Bronchial epithelial cell (primary cell): ENCODE results near the gene UGT3A1. TPM values are rescaled to one million over a fixed set of nuclear protein-coding genes. Genes with fewer than 3 reads are reported as not detected.

ENCODE experiments used
- DNase-seq: peaks from one replicate; pipeline ENCODE4 v3.0.0-alpha.2; 2010; ENCODE audit warnings: low read depth
- FAIRE-seq: peaks from 2 replicates; lab custom pipeline; 2011; peaks lifted over from hg19 to GRCh38; lab: Jason Lieb, UNC
- H3K27me3 ChIP-seq: 2 replicates; pipeline ENCODE4 v1.5.1; 2011; ENCODE audit warnings: low read length; ENCODE audit not compliant: control insufficient read depth, insufficient read depth
- H3K36me3 ChIP-seq: 2 replicates; pipeline ENCODE4 v1.5.1; 2011; ENCODE audit warnings: low read length; ENCODE audit not compliant: control insufficient read depth, insufficient read depth
- H3K4me3 ChIP-seq: 2 replicates; pipeline ENCODE4 v1.5.1; 2011; ENCODE audit warnings: mild to moderate bottlenecking, low read depth, low read length, control low read depth
- CTCF ChIP-seq: IDR thresholded peaks from 2 replicates; pipeline ENCODE4 v1.5.1; 2011; ENCODE audit warnings: mild to moderate bottlenecking, moderate library complexity, low read length, control low read depth, inconsistent platforms; ENCODE audit not compliant: insufficient read depth, severe bottlenecking
- total RNA-seq: library from RNA; depleted of rRNA; stranded (reverse); fragments of >200 nt; gene quantifications from 2 replicates; pipeline ENCODE4 v1.2.1, GENCODE V29; 2014

The UGT3A1 gene
- total RNA-seq, 1 donor from 2014 or later: not detected

GRCh38 chr5:35902046-35902672, 89.0 kb downstream of the UGT3A1 start:
- Histone ChIP-seq H3K4me3 (no peak overlapping the region), H3K27me3 (no peaks in the 10 kb centered on the region), H3K36me3 (no peaks in the 10 kb centered on the region)
- FAIRE-seq: no peak
- no peak for TF ChIP-seq CTCF
- DNase-seq: peak; percentile 12

Other genes with a start within 250 kb of the UGT3A1 start
- gene IL7R, start 134.5 kb downstream of the UGT3A1 start, total RNA-seq: 0.26 TPM in 1 of 2 replicates, not detected in the other
- not detected in 2 replicates for gene CAPSL, start 52.8 kb downstream of the UGT3A1 start, total RNA-seq
- gene UGT3A2, start 75.5 kb upstream of the UGT3A1 start, total RNA-seq: not detected in 2 replicates
- 5.3 and 8.4 TPM in 2 replicates for gene LMBRD2, start 160.5 kb upstream of the UGT3A1 start, total RNA-seq
- gene SKP2, start 160.7 kb upstream of the UGT3A1 start, total RNA-seq: 8.8 and 9.5 TPM in 2 replicates